Suppressor macrophage (primary cell): Measurements from ENCODE around the gene ZDHHC20.

Source experiments
- DNase-seq, 4 experiments: peaks; one replicate each; pipeline ENCODE4 v3.0.0-alpha.2; 2020 to 2022

ZDHHC20 gene

GRCh38 chr13:21326155-21327031, 132.7 kb downstream of the ZDHHC20 start:
- peak in 3 of 4 experiments; percentile 6 to 22 (median 8) for DNase-seq

- peak; percentile 29 to 57 (median 47) for DNase-seq
These were observed 134.3 kb downstream of the ZDHHC20 start for GRCh38 chr13:21324803-21325202.

- DNase-seq = no peak
These were observed 136.1 kb downstream of the ZDHHC20 start for GRCh38 chr13:21322988-21323387.
